K562 (cell line): ENCODE measurements around the gene ORC4.

ENCODE experiments used
- ZNF24 ChIP-seq: fragments of 450-650 bp; IDR thresholded peaks from 2 replicates; pipeline ENCODE4 v1.6.1; 2016
- TF ChIP-seq, protein P1 (sequence below): IDR thresholded peaks from 2 replicates; pipeline ENCODE4 v1.6.1; 2014; ENCODE audit warnings: antibody characterized with exemption

DNA sequence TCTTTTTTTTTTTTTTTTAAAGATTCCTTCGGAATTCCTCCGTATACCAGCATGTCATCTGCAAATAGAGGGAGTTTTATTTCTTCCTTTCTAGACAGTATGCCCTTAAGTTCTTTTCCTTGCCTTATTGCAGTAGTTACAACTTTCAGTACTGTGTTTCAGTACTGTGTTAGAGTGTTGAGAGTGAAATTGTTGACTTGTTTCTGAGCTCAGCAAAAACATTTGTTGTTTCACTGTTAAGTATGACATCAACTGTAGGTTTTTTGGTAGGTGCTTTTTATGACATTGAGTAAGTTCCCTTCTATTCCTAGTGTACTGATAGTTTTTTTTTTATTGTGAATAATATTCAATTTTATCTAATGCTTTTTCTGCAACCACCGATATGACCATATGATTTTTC lies 131.9 kb downstream of the ORC4 start:
- no peak for TF ChIP-seq ZNF24
- TF ChIP-seq, protein P1, sequence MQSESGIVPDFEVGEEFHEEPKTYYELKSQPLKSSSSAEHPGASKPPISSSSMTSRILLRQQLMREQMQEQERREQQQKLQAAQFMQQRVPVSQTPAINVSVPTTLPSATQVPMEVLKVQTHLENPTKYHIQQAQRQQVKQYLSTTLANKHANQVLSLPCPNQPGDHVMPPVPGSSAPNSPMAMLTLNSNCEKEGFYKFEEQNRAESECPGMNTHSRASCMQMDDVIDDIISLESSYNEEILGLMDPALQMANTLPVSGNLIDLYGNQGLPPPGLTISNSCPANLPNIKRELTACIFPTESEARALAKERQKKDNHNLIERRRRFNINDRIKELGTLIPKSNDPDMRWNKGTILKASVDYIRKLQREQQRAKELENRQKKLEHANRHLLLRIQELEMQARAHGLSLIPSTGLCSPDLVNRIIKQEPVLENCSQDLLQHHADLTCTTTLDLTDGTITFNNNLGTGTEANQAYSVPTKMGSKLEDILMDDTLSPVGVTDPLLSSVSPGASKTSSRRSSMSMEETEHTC: no peak
